ENCODE measurements around the gene PDGFD. TPM values are rescaled to one million over a fixed set of nuclear protein-coding genes. Genes with fewer than 3 reads are reported as not detected.

Gene PDGFD
- total RNA-seq, 4 donors from 2014 or later = 16.1 to 108 (median 36.0) TPM

- Histone ChIP-seq H3K27ac (no peak overlapping the region), H3K27me3 (no peaks in the 10 kb centered on the region), H3K9me3 (no peaks in the 10 kb centered on the region), H3K36me3 (no peaks in the 10 kb centered on the region), H3K4me3 (replicated peaks in 1 of 3) (no peak overlapping the region), H3K4me1 (no peaks in the 10 kb centered on the region)
- intact Hi-C loops (cut with DNase I) = no loop called here
- 66 to 74% methylated on average over 3 of the region's 3 CpGs for WGBS, 2 donors
- no peak for DNase-seq
- TF ChIP-seq CTCF (IDR thresholded peaks at IDR 0.05) (no peak), POLR2A (IDR thresholded peaks at IDR 0.05) (no peak)
Measured at GRCh38 chr11:103894034-103894433, 269.9 kb downstream of the PDGFD start.

- no peak for TF ChIP-seq CTCF (IDR thresholded peaks at IDR 0.05)
- intact Hi-C loops (cut with DNase I) = no loop called here
- H3K27me3 ChIP-seq = no peaks in the 10 kb centered on the region
- no peak overlapping the region for H3K27ac ChIP-seq
- H3K9me3 ChIP-seq = no peaks in the 10 kb centered on the region
- no peaks in the 10 kb centered on the region for H3K36me3 ChIP-seq
- H3K4me3 ChIP-seq (replicated peaks in 1 of 3) = no peak overlapping the region
- 92 to 95% methylated on average over 2 of the region's 2 CpGs for WGBS, 2 donors
- H3K4me1 ChIP-seq = no peaks in the 10 kb centered on the region
- DNase-seq = no peak
Measured at GRCh38 chr11:103893371-103893770, 270.6 kb downstream of the PDGFD start.

- TF ChIP-seq CTCF (IDR thresholded peaks at IDR 0.05) = no peak
- TF ChIP-seq POLR2A (IDR thresholded peaks at IDR 0.05) = no peak
- 77 to 89% methylated on average over 5 of the region's 5 CpGs for WGBS, 2 donors
- H3K4me3 ChIP-seq (replicated peaks in 1 of 3) = no peak overlapping the region
Measured at GRCh38 chr11:103892603-103893002, 271.3 kb downstream of the PDGFD start.

GRCh38 chr11:103890654-103891053, 273.3 kb downstream of the PDGFD start:
- TF ChIP-seq POLR2A (IDR thresholded peaks at IDR 0.05) (no peak), CTCF (IDR thresholded peaks at IDR 0.05) (no peak)
- H3K4me1 ChIP-seq = no peaks in the 10 kb centered on the region
- H3K27ac ChIP-seq = no peak overlapping the region
- no peaks in the 10 kb centered on the region for H3K27me3 ChIP-seq
- intact Hi-C loops (cut with DNase I) = no loop called here
- no peak overlapping the region for H3K4me3 ChIP-seq (replicated peaks in 1 of 3)
- no peak for DNase-seq
- no peaks in the 10 kb centered on the region for H3K36me3 ChIP-seq
- 80 to 94% methylated on average over 1 of the region's 1 CpG for WGBS, 2 donors
- H3K9me3 ChIP-seq = no peaks in the 10 kb centered on the region

More at GRCh38 chr11:103892603-103893002, 271.3 kb downstream of the PDGFD start:
- Histone ChIP-seq H3K36me3 (no peaks in the 10 kb centered on the region), H3K4me1 (no peaks in the 10 kb centered on the region), H3K9me3 (no peaks in the 10 kb centered on the region), H3K27ac (no peak overlapping the region), H3K27me3 (no peaks in the 10 kb centered on the region)
- intact Hi-C loops (cut with DNase I) = no loop called here
- no peak for DNase-seq

- Histone ChIP-seq H3K27ac (no peak overlapping the region), H3K4me3 (replicated peaks in 1 of 3) (no peak overlapping the region), H3K4me1 (no peaks in the 10 kb centered on the region), H3K36me3 (no peaks in the 10 kb centered on the region), H3K27me3 (no peaks in the 10 kb centered on the region), H3K9me3 (no peaks in the 10 kb centered on the region)
- DNase-seq = no peak
- no peak for TF ChIP-seq POLR2A (IDR thresholded peaks at IDR 0.05)
- no peak for TF ChIP-seq CTCF (IDR thresholded peaks at IDR 0.05)
- intact Hi-C loops (cut with DNase I) = no loop called here
Measured at GRCh38 chr11:103889679-103890078, 274.3 kb downstream of the PDGFD start.

All from thyroid gland (tissue), 4 donors.